HG02870 (cell line): ENCODE data around the gene B4GALT2.
A peak's percentile ranks its signal among the peaks of the same experiment; 100 is the strongest.

ENCODE experiments used
- ATAC-seq: cut with Tn5 transposase; IDR thresholded peaks from one replicate; pipeline ENCODE4 v1.9.1; 2021; ENCODE audit warnings: mild to moderate bottlenecking, moderate library complexity; ENCODE audit not compliant: unreplicated experiment

B4GALT2 gene

GRCh38 chr1:43946236-43947060 is 32.6 kb upstream of the B4GALT2 start, which contains the start of gene IPO13:
Gene IPO13, plus strand, starts transcription at chr1:43946950. Its CDS starts 651 bp downstream, at chr1:43947601.
- peak; percentile 91 for ATAC-seq

GRCh38 chr1:43947061-43947873 is 31.7 kb upstream of the B4GALT2 start:
- no peak for ATAC-seq

GRCh38 chr1:43947874-43948437 is 31.1 kb upstream of the B4GALT2 start:
- no peak for ATAC-seq

GRCh38 chr1:43949678-43950077 is 29.3 kb upstream of the B4GALT2 start:
- ATAC-seq, result no peak

GRCh38 chr1:43951021-43951985 is 27.7 kb upstream of the B4GALT2 start:
- ATAC-seq, result no peak

- ATAC-seq, result no peak
Observed at GRCh38 chr1:43952731-43953346, 26.2 kb upstream of the B4GALT2 start.

- no peak for ATAC-seq
Observed at GRCh38 chr1:43953361-43953760, 25.6 kb upstream of the B4GALT2 start.

GRCh38 chr1:43954036-43954435 is 25.0 kb upstream of the B4GALT2 start:
- no peak for ATAC-seq

- no peak for ATAC-seq
Observed at GRCh38 chr1:43956234-43956633, 22.8 kb upstream of the B4GALT2 start.

- ATAC-seq, result no peak
Observed at GRCh38 chr1:43957407-43958040, 21.5 kb upstream of the B4GALT2 start.

- no peak for ATAC-seq
Observed at GRCh38 chr1:43958351-43959255, 20.4 kb upstream of the B4GALT2 start.

GRCh38 chr1:43960798-43961197 is 18.2 kb upstream of the B4GALT2 start:
- no peak for ATAC-seq

GRCh38 chr1:43961692-43962091 is 17.3 kb upstream of the B4GALT2 start:
- ATAC-seq, result no peak

GRCh38 chr1:43962324-43962723 is 16.7 kb upstream of the B4GALT2 start:
- ATAC-seq, result no peak

GRCh38 chr1:43963006-43963405 is 16.0 kb upstream of the B4GALT2 start:
- ATAC-seq, result no peak

GRCh38 chr1:43963890-43964289 is 15.1 kb upstream of the B4GALT2 start:
- ATAC-seq, result no peak

GRCh38 chr1:43965316-43965715 is 13.7 kb upstream of the B4GALT2 start:
- no peak for ATAC-seq

- no peak for ATAC-seq
Observed at GRCh38 chr1:43968348-43968948, 10.6 kb upstream of the B4GALT2 start.
